ENCODE measurements around the gene FBXO47.
"Not testable (repeated sequence)": the region's sequence is repeated elsewhere in the genome, so short reads cannot be mapped to it uniquely, and the experiment has no call there.

The FBXO47 gene

GRCh38 chr17:38917259-38917658 lies 49.9 kb downstream of the FBXO47 start:
- Histone ChIP-seq H3K4me1 (ENCODE audit: control insufficient read depth, insufficient read depth, low read length) (peaks cover 29% of the 10 kb centered on the region), H3K36me3 (ENCODE audit: control insufficient read depth, insufficient read depth, low read length) (peaks cover 32% of the 10 kb centered on the region)

GRCh38 chr17:38916771-38917170 lies 50.4 kb downstream of the FBXO47 start:
- H3K4me3 ChIP-seq (ENCODE audit: low read length): no peak overlapping the region
- H3K27me3 ChIP-seq (ENCODE audit: control insufficient read depth, insufficient read depth, low read length): no peaks in the 10 kb centered on the region
- no peak overlapping the region for H3K9ac ChIP-seq (ENCODE audit: low read length)
- peaks cover 29% of the 10 kb centered on the region for H3K4me1 ChIP-seq (ENCODE audit: control insufficient read depth, insufficient read depth, low read length)
- peaks cover 32% of the 10 kb centered on the region for H3K36me3 ChIP-seq (ENCODE audit: control insufficient read depth, insufficient read depth, low read length)
- H3K27ac ChIP-seq (ENCODE audit: low read depth, low read length): no peak overlapping the region

More at GRCh38 chr17:38917259-38917658, 49.9 kb downstream of the FBXO47 start:
- no peaks in the 10 kb centered on the region for H3K27me3 ChIP-seq (ENCODE audit: control insufficient read depth, insufficient read depth, low read length)
- no peak overlapping the region for H3K27ac ChIP-seq (ENCODE audit: low read depth, low read length)
- H3K9ac ChIP-seq (ENCODE audit: low read length): no peak overlapping the region
- no peak overlapping the region for H3K4me3 ChIP-seq (ENCODE audit: low read length)

GRCh38 chr17:38915639-38915995 lies 51.6 kb downstream of the FBXO47 start:
- Histone ChIP-seq H3K27me3 (ENCODE audit: control insufficient read depth, insufficient read depth, low read length) (no peaks in the 10 kb centered on the region), H3K36me3 (ENCODE audit: control insufficient read depth, insufficient read depth, low read length) (peaks cover 32% of the 10 kb centered on the region), H3K9ac (ENCODE audit: low read length) (no peak overlapping the region), H3K27ac (ENCODE audit: low read depth, low read length) (no peak overlapping the region), H3K4me1 (ENCODE audit: control insufficient read depth, insufficient read depth, low read length) (peaks cover 23% of the 10 kb centered on the region), H3K4me3 (ENCODE audit: low read length) (no peak overlapping the region)

GRCh38 chr17:38914741-38915638 lies 52.2 kb downstream of the FBXO47 start:
- Histone ChIP-seq H3K27me3 (ENCODE audit: control insufficient read depth, insufficient read depth, low read length) (no peaks in the 10 kb centered on the region), H3K27ac (ENCODE audit: low read depth, low read length) (no peak overlapping the region), H3K4me3 (ENCODE audit: low read length) (no peak overlapping the region), H3K9ac (ENCODE audit: low read length) (no peak overlapping the region), H3K4me1 (ENCODE audit: control insufficient read depth, insufficient read depth, low read length) (peaks cover 17% of the 10 kb centered on the region), H3K36me3 (ENCODE audit: control insufficient read depth, insufficient read depth, low read length) (peaks cover 32% of the 10 kb centered on the region)

- no peaks in the 10 kb centered on the region for H3K27me3 ChIP-seq (ENCODE audit: control insufficient read depth, insufficient read depth, low read length)
- H3K36me3 ChIP-seq (ENCODE audit: control insufficient read depth, insufficient read depth, low read length): peaks cover 16% of the 10 kb centered on the region
- peaks cover 16% of the 10 kb centered on the region for H3K4me1 ChIP-seq (ENCODE audit: control insufficient read depth, insufficient read depth, low read length)
- H3K4me3 ChIP-seq (ENCODE audit: low read length): no peak overlapping the region
- peak overlapping the region; percentile 71 for H3K27ac ChIP-seq (ENCODE audit: low read depth, low read length)
- no peak overlapping the region for H3K9ac ChIP-seq (ENCODE audit: low read length)
Measured at GRCh38 chr17:38912221-38912813, 54.9 kb downstream of the FBXO47 start.

GRCh38 chr17:38911731-38912081 lies 55.5 kb downstream of the FBXO47 start:
- not testable (repeated sequence) for H3K4me3 ChIP-seq (ENCODE audit: low read length); H3K27me3 ChIP-seq (ENCODE audit: control insufficient read depth, insufficient read depth, low read length); H3K9ac ChIP-seq (ENCODE audit: low read length)
- H3K4me1 ChIP-seq (ENCODE audit: control insufficient read depth, insufficient read depth, low read length): peaks cover 16% of the 10 kb centered on the region
- H3K27ac ChIP-seq (ENCODE audit: low read depth, low read length): peak overlapping the region; percentile 71
- peaks cover 12% of the 10 kb centered on the region for H3K36me3 ChIP-seq (ENCODE audit: control insufficient read depth, insufficient read depth, low read length)

- H3K4me1 ChIP-seq (ENCODE audit: control insufficient read depth, insufficient read depth, low read length): peaks cover 16% of the 10 kb centered on the region
- H3K36me3 ChIP-seq (ENCODE audit: control insufficient read depth, insufficient read depth, low read length): peaks cover 12% of the 10 kb centered on the region
- H3K4me3 ChIP-seq (ENCODE audit: low read length): no peak overlapping the region
- no peaks in the 10 kb centered on the region for H3K27me3 ChIP-seq (ENCODE audit: control insufficient read depth, insufficient read depth, low read length)
- H3K27ac ChIP-seq (ENCODE audit: low read depth, low read length): no peak overlapping the region
- H3K9ac ChIP-seq (ENCODE audit: low read length): no peak overlapping the region
Measured at GRCh38 chr17:38911081-38911730, 56.0 kb downstream of the FBXO47 start.

- peaks cover 16% of the 10 kb centered on the region for H3K4me1 ChIP-seq (ENCODE audit: control insufficient read depth, insufficient read depth, low read length)
- H3K27me3 ChIP-seq (ENCODE audit: control insufficient read depth, insufficient read depth, low read length): no peaks in the 10 kb centered on the region
- peaks cover 8% of the 10 kb centered on the region for H3K36me3 ChIP-seq (ENCODE audit: control insufficient read depth, insufficient read depth, low read length)
- H3K9ac ChIP-seq (ENCODE audit: low read length): no peak overlapping the region
- H3K4me3 ChIP-seq (ENCODE audit: low read length): no peak overlapping the region
- H3K27ac ChIP-seq (ENCODE audit: low read depth, low read length): no peak overlapping the region
Measured at GRCh38 chr17:38910325-38910724, 56.9 kb downstream of the FBXO47 start.

- H3K4me1 ChIP-seq (ENCODE audit: control insufficient read depth, insufficient read depth, low read length): peaks cover 12% of the 10 kb centered on the region
- no peak overlapping the region for H3K9ac ChIP-seq (ENCODE audit: low read length)
- no peaks in the 10 kb centered on the region for H3K27me3 ChIP-seq (ENCODE audit: control insufficient read depth, insufficient read depth, low read length)
- H3K36me3 ChIP-seq (ENCODE audit: control insufficient read depth, insufficient read depth, low read length): peaks cover 2% of the 10 kb centered on the region
- peak overlapping the region; percentile 21 for H3K27ac ChIP-seq (ENCODE audit: low read depth, low read length)
- no peak overlapping the region for H3K4me3 ChIP-seq (ENCODE audit: low read length)
Measured at GRCh38 chr17:38908676-38909181, 58.5 kb downstream of the FBXO47 start.

- H3K27me3 ChIP-seq (ENCODE audit: control insufficient read depth, insufficient read depth, low read length): no peaks in the 10 kb centered on the region
Measured at GRCh38 chr17:38907930-38908675, 59.1 kb downstream of the FBXO47 start.

GRCh38 chr17:38906460-38907228 lies 60.6 kb downstream of the FBXO47 start:
- Histone ChIP-seq H3K9ac (ENCODE audit: low read length) (no peak overlapping the region), H3K4me1 (ENCODE audit: control insufficient read depth, insufficient read depth, low read length) (no peaks in the 10 kb centered on the region), H3K4me3 (ENCODE audit: low read length) (no peak overlapping the region), H3K27me3 (ENCODE audit: control insufficient read depth, insufficient read depth, low read length) (no peaks in the 10 kb centered on the region), H3K27ac (ENCODE audit: low read depth, low read length) (no peak overlapping the region), H3K36me3 (ENCODE audit: control insufficient read depth, insufficient read depth, low read length) (peaks cover 8% of the 10 kb centered on the region)

More at GRCh38 chr17:38907930-38908675, 59.1 kb downstream of the FBXO47 start:
- H3K27ac ChIP-seq (ENCODE audit: low read depth, low read length): peak overlapping the region; percentile 21
- H3K4me1 ChIP-seq (ENCODE audit: control insufficient read depth, insufficient read depth, low read length): peaks cover 12% of the 10 kb centered on the region
- H3K4me3 ChIP-seq (ENCODE audit: low read length): no peak overlapping the region
- H3K36me3 ChIP-seq (ENCODE audit: control insufficient read depth, insufficient read depth, low read length): peaks cover 5% of the 10 kb centered on the region
- H3K9ac ChIP-seq (ENCODE audit: low read length): no peak overlapping the region

All from rectal smooth muscle tissue (tissue), 1 donor.